HEK293 (cell line): ENCODE data around the gene GALNT11.

Source experiments
- IKZF3 ChIP-seq: fragments of 450-650 bp; IDR thresholded peaks from 2 replicates; pipeline ENCODE4 v1.5.0; 2018; ENCODE audit warnings: missing biosample characterization, mild to moderate bottlenecking, missing genetic modification characterization, moderate library complexity
- ZNF274 ChIP-seq, 2 experiments: fragments of 200-500 bp in 1 of 2; fragments of 450-650 bp in 1 of 2; sonication (Bioruptor generic) in 1 of 2; formaldehyde crosslinking in 1 of 2; IDR thresholded peaks; 2 replicates each; pipeline versions ENCODE4 v1.5.1 to v1.6.1; 2014 to 2016; ENCODE audit warnings: borderline replicate concordance in 1 of 2, inconsistent platforms in 1 of 2, low read length in 1 of 2, missing biosample characterization in 1 of 2, missing genetic modification characterization in 1 of 2
- ZNF747 ChIP-seq: fragments of 450-650 bp; formaldehyde crosslinking; IDR thresholded peaks from 2 replicates; pipeline ENCODE4 v1.5.1; 2016; ENCODE audit warnings: missing biosample characterization, missing genetic modification characterization
- ZNF843 ChIP-seq: fragments of 450-650 bp; formaldehyde crosslinking; IDR thresholded peaks from 2 replicates; pipeline ENCODE4 v1.5.1; 2016; ENCODE audit warnings: missing biosample characterization, missing genetic modification characterization
- TF ChIP-seq, protein P1 (sequence below): fragments of 450-650 bp; formaldehyde crosslinking; IDR thresholded peaks from 2 replicates; pipeline ENCODE4 v1.5.1; 2016; ENCODE audit warnings: missing biosample characterization, missing genetic modification characterization

GRCh38 chr7:152035817-152036216 is 10.3 kb downstream of the GALNT11 start:
- TF ChIP-seq, protein P1, sequence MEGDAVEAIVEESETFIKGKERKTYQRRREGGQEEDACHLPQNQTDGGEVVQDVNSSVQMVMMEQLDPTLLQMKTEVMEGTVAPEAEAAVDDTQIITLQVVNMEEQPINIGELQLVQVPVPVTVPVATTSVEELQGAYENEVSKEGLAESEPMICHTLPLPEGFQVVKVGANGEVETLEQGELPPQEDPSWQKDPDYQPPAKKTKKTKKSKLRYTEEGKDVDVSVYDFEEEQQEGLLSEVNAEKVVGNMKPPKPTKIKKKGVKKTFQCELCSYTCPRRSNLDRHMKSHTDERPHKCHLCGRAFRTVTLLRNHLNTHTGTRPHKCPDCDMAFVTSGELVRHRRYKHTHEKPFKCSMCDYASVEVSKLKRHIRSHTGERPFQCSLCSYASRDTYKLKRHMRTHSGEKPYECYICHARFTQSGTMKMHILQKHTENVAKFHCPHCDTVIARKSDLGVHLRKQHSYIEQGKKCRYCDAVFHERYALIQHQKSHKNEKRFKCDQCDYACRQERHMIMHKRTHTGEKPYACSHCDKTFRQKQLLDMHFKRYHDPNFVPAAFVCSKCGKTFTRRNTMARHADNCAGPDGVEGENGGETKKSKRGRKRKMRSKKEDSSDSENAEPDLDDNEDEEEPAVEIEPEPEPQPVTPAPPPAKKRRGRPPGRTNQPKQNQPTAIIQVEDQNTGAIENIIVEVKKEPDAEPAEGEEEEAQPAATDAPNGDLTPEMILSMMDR (tag by site-specific recombination), result no peak
- TF ChIP-seq ZNF843 (tag by site-specific recombination), result no peak
- no peak for TF ChIP-seq IKZF3 (tag by site-specific recombination)
- no peak for TF ChIP-seq ZNF747 (tag by site-specific recombination)
- no peak for TF ChIP-seq ZNF274 (IDR thresholded peaks at IDR 0.05; ENCODE audit: low read length)
- TF ChIP-seq ZNF274 (tag by site-specific recombination; IDR thresholded peaks at IDR 0.05; ENCODE audit: borderline replicate concordance), result no peak
